Heart left ventricle (tissue), 16 donors: ENCODE data around the gene CHSY3. TPM values are rescaled to one million over a fixed set of nuclear protein-coding genes. Genes with fewer than 3 reads are reported as not detected.

ENCODE experiments used
- ATAC-seq, 4 donors: fragments of 200-7000 bp; cut with Tn5 transposase; one replicate each; pipeline ENCODE4 v1.9.1; 2020 to 2022; ENCODE audit warnings: moderate library complexity in 4 of 4, mild to moderate bottlenecking in 3 of 4, moderate number of reproducible peaks in 1 of 4
- DNase-seq, 5 donors: peaks; one replicate each; pipeline ENCODE4 v3.0.0-alpha.2; 2020
- H3K27ac ChIP-seq, 12 donors: fragments of 200-600 bp; sonication (generic) in 4 of 12; one replicate each; pipeline versions ENCODE4 v1.5.0 to v1.8.0; 2016 to 2022; ENCODE audit warnings: mild to moderate bottlenecking in 2 of 12
- H3K27me3 ChIP-seq, 9 donors: fragments of 200-600 bp; sonication (generic) in 2 of 9; one replicate each; pipeline versions ENCODE4 v1.5.1 to v1.8.0; 2016 to 2022; ENCODE audit warnings: mild to moderate bottlenecking in 3 of 9
- H3K36me3 ChIP-seq, 9 donors: fragments of 200-600 bp; sonication (generic) in 2 of 9; one replicate each; pipeline versions ENCODE4 v1.5.0 to v1.8.0; 2018 to 2022; ENCODE audit warnings: mild to moderate bottlenecking in 2 of 9
- H3K4me1 ChIP-seq, 12 donors: fragments of 200-600 bp; sonication (generic) in 4 of 12; one replicate each; pipeline versions ENCODE4 v1.5.0 to v1.8.0; 2016 to 2022; ENCODE audit warnings: mild to moderate bottlenecking in 3 of 12
- H3K4me3 ChIP-seq, 12 donors: fragments of 200-600 bp; sonication (generic) in 4 of 12; one replicate each; pipeline versions ENCODE4 v1.5.0 to v1.8.0; 2017 to 2022; ENCODE audit warnings: mild to moderate bottlenecking in 9 of 12, moderate library complexity in 4 of 12
- H3K9me3 ChIP-seq, 12 donors: fragments of 200-600 bp; sonication (generic) in 4 of 12; one replicate each; pipeline versions ENCODE4 v1.5.0 to v1.8.0; 2016 to 2022; ENCODE audit warnings: mild to moderate bottlenecking in 1 of 12
- CTCF ChIP-seq, 12 donors: fragments of 200-600 bp; sonication (generic) in 4 of 12; IDR thresholded peaks; one replicate each; pipeline versions ENCODE4 v1.5.0 to v1.8.0; 2018 to 2022; ENCODE audit warnings: antibody characterized with exemption in 12 of 12, mild to moderate bottlenecking in 5 of 12
- POLR2A ChIP-seq, 2 donors: fragments of 450-650 bp; IDR thresholded peaks; one replicate each; pipeline ENCODE4 v1.6.1; 2017; ENCODE audit warnings: antibody characterized with exemption in 2 of 2, mild to moderate bottlenecking in 2 of 2, moderate library complexity in 2 of 2
- WGBS, 4 donors: extraction: QIAGEN DNeasy Blood & Tissue Kit in 2 of 4; methylation state at CpG; one replicate each; pipeline versions ENCODE4 v1.1.5 to v1.1.7; 2013 to 2018; 5-methylcytosine and 5-hydroxymethylcytosine counted together
- intact Hi-C, 10 donors: fragments of 100-400 bp; cut with DNase I; formaldehyde crosslinking; loops; one replicate each; pipeline versions ENCODE4 v1.11.1 to v1.14.2; 2022
- polyA plus RNA-seq, 2 donors: library from polyadenylated mRNA; stranded (reverse); fragments of 200-250 nt; gene quantifications; one replicate each; pipeline ENCODE4 v1.2.3, GENCODE V29; 2013
- total RNA-seq, 9 donors: library from RNA; depleted of rRNA in 2 of 9; stranded (reverse); fragments of >200 nt in 2 of 9; fragmentation: NEBNext Ultra II Directional in 3 of 9; extraction: Animal tissue kit (Norgen Biotek cat#: 25700) in 3 of 9; gene quantifications; one replicate each; pipeline versions ENCODE4 v1.1.0 to v1.2.4, GENCODE V29; 2016 to 2023
- donor health status: ischemic (EF 13 %, LVEDD 7.1; RV severe dilation, severe dysfunction).
- donor health status: healthy with polysubstance abuse.
- donor health status: DM: no; HTN: yes; CAD: no.
- donor health status: DM: no; HTN: no; CAD: no.
- donor health status: ischemic (EF 25% LVEDD 6.9; RV normal size, moderate dysfunction).
- donor health status: ischemic (EF 25% LVEDD 5.7; RV mildly dilated, moderate dysfunction).
- donor health status: healthy.
- donor health status: DM: yes; HTN: yes; CAD: no.
- donor health status: ischemic (EF 35%, LVEDD 5.7; RV mildly dilated, moderate dysfunction).
- donor health status: nonischemic (EF 11% LVEDD 7.7; RV severe dilation, severe dysfunction).
- donor health status: DM: yes; HTN: yes; CAD: no.
- donor health status: PGD.
- donor health status: ischemic (EF 29% LVEDD 5.4; RV normal size, mild dysfunction).
- donor health status: nonischemic (EF 23%, LVEDD 6.1; RV moderate dilation, normal function).

CHSY3 gene
- total and polyA plus RNA-seq, 11 donors, result 0.04 to 2.9 (median 1.0) TPM

- H3K27ac ChIP-seq, result no peak overlapping the region
- ATAC-seq (no peak), DNase-seq (no peak)
- intact Hi-C loops, result no loop called here
- TF ChIP-seq CTCF (IDR thresholded peaks at IDR 0.05) (no peak), POLR2A (IDR thresholded peaks at IDR 0.05) (no peak)
- peaks cover 0 to 6% (median 0%) of the 10 kb centered on the region in 12 donors for H3K9me3 ChIP-seq
- WGBS, 4 donors, result 25 to 28% (median 27%) methylated on average over 2 of the region's 2 CpGs
- peaks cover 0 to 4% (median 0%) of the 10 kb centered on the region in 12 donors for H3K4me1 ChIP-seq
- H3K4me3 ChIP-seq, result no peak overlapping the region
- no peaks in the 10 kb centered on the region for H3K27me3 ChIP-seq
- H3K36me3 ChIP-seq, result no peaks in the 10 kb centered on the region
Observed at GRCh38 chr5:130151239-130151638, 247.0 kb downstream of the CHSY3 start.

GRCh38 chr5:130155345-130156011, 251.2 kb downstream of the CHSY3 start:
- H3K36me3 ChIP-seq, result no peaks in the 10 kb centered on the region
- ATAC-seq (no peak), DNase-seq (no peak)
- H3K27ac ChIP-seq, result no peak overlapping the region
- 27 to 41% (median 32%) methylated on average over 5 of the region's 5 CpGs for WGBS, 4 donors
- intact Hi-C loops, result no loop called here
- H3K4me1 ChIP-seq, result peaks cover 0 to 4% (median 0%) of the 10 kb centered on the region in 12 donors
- TF ChIP-seq CTCF (IDR thresholded peaks at IDR 0.05) (no peak), POLR2A (IDR thresholded peaks at IDR 0.05) (no peak)
- H3K27me3 ChIP-seq, result no peaks in the 10 kb centered on the region
- H3K4me3 ChIP-seq, result no peak overlapping the region
- no peaks in the 10 kb centered on the region for H3K9me3 ChIP-seq

GRCh38 chr5:130158036-130158435, 253.8 kb downstream of the CHSY3 start:
- Histone ChIP-seq H3K4me3 (no peak overlapping the region), H3K27ac (no peak overlapping the region), H3K36me3 (no peaks in the 10 kb centered on the region), H3K4me1 (peaks cover 0 to 4% (median 0%) of the 10 kb centered on the region in 12 donors), H3K9me3 (no peaks in the 10 kb centered on the region), H3K27me3 (no peaks in the 10 kb centered on the region)
- DNase-seq (no peak), ATAC-seq (no peak)
- WGBS, 4 donors, result 90 to 94% (median 92%) methylated on average over 3 of the region's 3 CpGs
- no peak for TF ChIP-seq POLR2A (IDR thresholded peaks at IDR 0.05)
- no peak for TF ChIP-seq CTCF (IDR thresholded peaks at IDR 0.05)
- intact Hi-C loops, result no loop called here

GRCh38 chr5:130159968-130160367, 255.7 kb downstream of the CHSY3 start:
- H3K27me3 ChIP-seq, result no peaks in the 10 kb centered on the region
- WGBS, 4 donors, result 85 to 92% (median 88%) methylated on average over 3 of the region's 3 CpGs
- DNase-seq (no peak), ATAC-seq (no peak)
- no peaks in the 10 kb centered on the region for H3K9me3 ChIP-seq
- intact Hi-C loops, result no loop called here
- peaks cover 0 to 4% (median 0%) of the 10 kb centered on the region in 12 donors for H3K4me1 ChIP-seq
- H3K27ac ChIP-seq, result no peak overlapping the region
- H3K36me3 ChIP-seq, result no peaks in the 10 kb centered on the region
- no peak overlapping the region for H3K4me3 ChIP-seq
- no peak for TF ChIP-seq CTCF (IDR thresholded peaks at IDR 0.05)
- no peak for TF ChIP-seq POLR2A (IDR thresholded peaks at IDR 0.05)
